Calu3 (cell line): Measurements from ENCODE around the gene NRTN. TPM values are rescaled to one million over a fixed set of nuclear protein-coding genes. Genes with fewer than 3 reads are reported as not detected.
"Not testable (repeated sequence)": the region's sequence is repeated elsewhere in the genome, so short reads cannot be mapped to it uniquely, and the experiment has no call there.

Experiments used
- BruUV-seq: library from RNA; stranded (reverse); fragments of 400-500 nt; replicated peaks from 2 replicates; lab custom pipeline; 2021; lab: Mats Ljungman, UMichigan
- CTCF ChIA-PET: fragments of 300-600 bp; sonication (Branson Sonifier 250); formaldehyde crosslinking; loops from one replicate; lab custom pipeline; 2022; ENCODE audit warnings: antibody characterized with exemption; lab: Charles Lee
- DNase-seq: peaks from one replicate; pipeline ENCODE4 v3.0.0; 2022
- H3K27ac Mint-ChIP-seq: one replicate; pipeline ENCODE4 v1.8.0; 2022; ENCODE audit warnings: mixed read lengths; ENCODE audit not compliant: unreplicated experiment
- H3K27me3 Mint-ChIP-seq: one replicate; pipeline ENCODE4 v1.8.0; 2022; ENCODE audit warnings: mixed read lengths; ENCODE audit not compliant: unreplicated experiment
- H3K36me3 Mint-ChIP-seq: one replicate; pipeline ENCODE4 v1.8.0; 2022; ENCODE audit warnings: mild to moderate bottlenecking, moderate library complexity, mixed read lengths; ENCODE audit not compliant: insufficient read depth, unreplicated experiment
- H3K4me1 Mint-ChIP-seq: one replicate; pipeline ENCODE4 v1.8.0; 2022; ENCODE audit warnings: mild to moderate bottlenecking, low read depth, mixed read lengths; ENCODE audit not compliant: unreplicated experiment
- H3K4me3 Mint-ChIP-seq: one replicate; pipeline ENCODE4 v1.8.0; 2022; ENCODE audit warnings: mild to moderate bottlenecking, low read depth, moderate library complexity, mixed read lengths; ENCODE audit not compliant: unreplicated experiment
- H3K9me3 Mint-ChIP-seq: one replicate; pipeline ENCODE4 v1.8.0; 2022; ENCODE audit warnings: low read depth, mixed read lengths; ENCODE audit not compliant: unreplicated experiment
- CTCF ChIP-seq: fragments of 200-600 bp; IDR thresholded peaks from one replicate; pipeline ENCODE4 v1.8.0; 2022; ENCODE audit warnings: antibody characterized with exemption; ENCODE audit not compliant: unreplicated experiment
- intact Hi-C: fragments of 100-400 bp; cut with micrococcal nuclease; formaldehyde crosslinking; loops from one replicate; pipeline ENCODE4 v1.10.0; 2022; ENCODE audit not compliant: unreplicated experiment
- total RNA-seq: library from RNA; stranded (reverse); gene quantifications from 2 replicates; pipeline ENCODE4 v1.2.3, GENCODE V29; 2022

NRTN gene
- total RNA-seq, 1 experiment from 2014 or later, result 5.4 TPM

- CTCF ChIA-PET, result no interaction called here
- Mint-ChIP-seq H3K9me3 (no peaks in the 10 kb centered on the region), H3K27me3 (no peaks in the 10 kb centered on the region), H3K4me3 (no peak overlapping the region), H3K4me1 (no peaks in the 10 kb centered on the region), H3K36me3 (no peaks in the 10 kb centered on the region), H3K27ac (no peak overlapping the region)
- no peak for TF ChIP-seq CTCF
- no peak for DNase-seq
- intact Hi-C loops, result no loop called here
- no TSS peak for BruUV-seq
Observed at GRCh38 chr19:5778402-5778801, 26.5 kb upstream of the NRTN start.

GRCh38 chr19:5780916-5781315 is 24.0 kb upstream of the NRTN start:
- BruUV-seq, H3K9me3 Mint-ChIP-seq, H3K36me3 Mint-ChIP-seq, DNase-seq, intact Hi-C loops, H3K27me3 Mint-ChIP-seq, CTCF ChIA-PET, H3K4me1 Mint-ChIP-seq, H3K27ac Mint-ChIP-seq, H3K4me3 Mint-ChIP-seq: not testable (repeated sequence)

DNA sequence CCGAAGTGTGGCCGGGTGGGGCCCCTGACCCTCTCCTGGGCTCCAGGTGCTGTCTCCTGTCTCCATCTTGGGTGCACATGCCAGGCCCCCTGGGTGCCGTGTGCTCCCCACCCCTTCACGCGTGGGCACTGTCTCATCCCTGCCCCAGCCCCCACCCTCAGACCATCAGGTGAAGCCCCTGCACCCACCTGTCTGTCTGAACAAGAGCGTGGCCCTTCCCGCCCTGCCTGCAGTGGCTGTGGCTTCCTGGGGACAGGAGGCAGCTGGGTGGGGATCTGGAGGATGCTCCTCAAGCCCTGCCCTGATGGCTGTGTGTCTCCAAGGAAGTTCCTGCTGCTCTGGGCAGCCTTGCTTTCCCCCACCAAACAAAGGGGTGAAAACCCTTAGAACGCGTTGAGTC is 22.5 kb upstream of the NRTN start:
- no peaks in the 10 kb centered on the region for H3K9me3 Mint-ChIP-seq
- H3K4me3 Mint-ChIP-seq, result no peak overlapping the region
- CTCF ChIA-PET, result no interaction called here
- no peak for DNase-seq
- H3K27ac Mint-ChIP-seq, result no peak overlapping the region
- H3K36me3 Mint-ChIP-seq, result peaks cover 8% of the 10 kb centered on the region
- no peaks in the 10 kb centered on the region for H3K27me3 Mint-ChIP-seq
- TF ChIP-seq CTCF, result no peak
- H3K4me1 Mint-ChIP-seq, result no peaks in the 10 kb centered on the region
- BruUV-seq, result no TSS peak
- intact Hi-C loops, result no loop called here

DNA sequence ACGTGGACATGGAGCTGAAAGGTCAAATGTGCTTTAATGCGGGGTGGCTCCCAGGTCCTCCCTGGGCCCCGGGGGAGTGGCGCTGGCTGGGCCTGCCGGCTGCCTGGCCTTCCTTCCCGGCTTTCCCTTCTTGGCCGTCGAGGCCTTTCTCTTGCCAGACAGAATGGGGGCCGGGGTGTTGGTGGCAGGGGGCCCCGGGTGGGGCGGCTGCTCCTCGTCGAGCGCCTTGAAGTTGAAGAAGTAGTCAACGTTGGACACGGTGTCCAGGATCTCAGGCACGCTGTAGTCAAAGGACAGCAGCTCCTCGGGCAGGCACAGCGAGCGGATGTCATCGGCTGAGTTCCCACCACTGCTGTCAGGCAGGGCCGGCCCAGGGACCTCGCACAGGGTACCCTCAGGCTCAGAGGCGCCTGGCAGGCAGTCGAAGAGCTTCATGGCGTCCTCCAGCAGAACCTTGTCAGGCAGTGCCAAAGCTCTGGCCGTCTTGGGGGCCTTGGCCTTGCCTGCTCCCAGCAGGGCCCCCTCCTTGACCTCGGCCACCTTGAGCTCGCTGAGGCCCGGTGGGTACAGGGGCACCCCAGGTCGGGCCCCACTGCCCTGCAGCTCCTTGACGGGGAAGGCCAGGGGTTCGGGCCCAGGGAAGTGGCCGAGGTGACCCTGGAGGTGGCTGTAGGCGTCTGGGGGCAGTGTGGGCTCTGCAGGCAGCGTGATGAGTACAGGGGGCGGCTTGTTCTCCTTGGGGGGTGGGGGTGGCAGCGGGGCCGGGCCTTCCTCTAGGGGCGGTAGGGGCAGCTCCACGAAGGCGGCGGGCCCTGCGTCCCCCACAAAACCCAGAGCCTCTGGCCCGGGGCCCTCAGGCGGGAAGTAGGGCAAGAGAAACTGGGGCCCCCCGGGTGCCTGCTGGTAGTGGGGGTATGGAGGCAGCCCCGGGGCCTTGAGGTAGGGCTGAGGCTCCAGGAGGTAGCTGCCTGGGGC is 21.6 kb upstream of the NRTN start:
- peaks cover 9% of the 10 kb centered on the region for H3K36me3 Mint-ChIP-seq
- H3K27me3 Mint-ChIP-seq, result no peaks in the 10 kb centered on the region
- CTCF ChIA-PET, result no interaction called here
- intact Hi-C loops, result no loop called here
- BruUV-seq, result no TSS peak
- no peaks in the 10 kb centered on the region for H3K9me3 Mint-ChIP-seq
- DNase-seq, result no peak
- no peak overlapping the region for H3K27ac Mint-ChIP-seq
- H3K4me1 Mint-ChIP-seq, result no peaks in the 10 kb centered on the region
- no peak overlapping the region for H3K4me3 Mint-ChIP-seq
- no peak for TF ChIP-seq CTCF
